Right kidney (tissue), 1 donor: ENCODE data around the gene GID8.
"Not testable (repeated sequence)": the region's sequence is repeated elsewhere in the genome, so short reads cannot be mapped to it uniquely, and the experiment has no call there.

ENCODE experiments used
- DNase-seq: peaks from one replicate; pipeline ENCODE4 v3.0.0-alpha.2; 2016

Gene GID8

DNA sequence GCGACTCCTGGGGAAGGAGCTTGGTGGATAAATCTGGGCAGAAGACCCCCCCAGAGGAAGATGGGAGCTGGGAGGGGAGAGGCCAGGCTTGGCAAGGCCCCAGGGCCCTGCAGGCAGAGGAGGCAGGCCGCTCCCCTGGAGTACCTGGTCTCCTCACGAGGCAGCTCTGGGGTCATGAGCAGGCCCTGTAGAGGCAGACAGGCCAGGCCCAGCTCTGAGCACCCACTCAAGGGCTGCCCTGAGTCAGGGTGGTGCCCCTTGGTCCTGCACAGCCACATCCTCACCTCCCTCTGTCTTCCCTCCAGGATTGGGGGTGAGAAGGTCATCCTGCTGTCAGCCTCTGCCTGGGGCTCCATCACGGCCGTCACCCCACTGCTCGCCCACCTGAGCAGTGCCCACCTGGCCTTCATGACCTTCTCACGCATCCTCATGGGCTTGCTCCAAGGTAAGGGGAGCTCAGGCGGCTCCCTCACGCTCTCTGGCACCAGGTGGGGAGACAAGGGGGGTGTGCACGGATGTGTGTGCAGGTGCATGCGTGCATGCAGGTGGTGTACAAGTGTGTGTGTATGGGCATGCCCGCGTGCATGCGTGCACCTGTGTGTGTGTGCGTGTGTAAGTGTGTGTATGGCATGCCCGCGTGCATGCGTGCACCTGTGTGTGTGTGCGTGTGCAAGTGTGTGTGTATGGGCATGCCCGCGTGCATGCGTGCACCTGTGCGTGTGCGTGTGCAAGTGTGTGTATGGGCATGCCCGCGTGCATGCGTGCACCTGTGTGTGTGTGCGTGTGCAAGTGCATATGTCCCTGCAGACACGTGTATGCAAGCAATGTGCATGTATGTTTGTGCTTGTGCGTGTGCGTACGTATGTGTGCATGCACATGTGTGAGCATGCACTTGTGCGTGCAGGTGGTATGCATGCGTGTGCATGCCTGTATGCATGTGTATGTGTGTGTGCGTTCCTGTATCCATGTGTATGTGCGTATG, 19.5 kb downstream of the GID8 start:
- no peak for DNase-seq

DNA sequence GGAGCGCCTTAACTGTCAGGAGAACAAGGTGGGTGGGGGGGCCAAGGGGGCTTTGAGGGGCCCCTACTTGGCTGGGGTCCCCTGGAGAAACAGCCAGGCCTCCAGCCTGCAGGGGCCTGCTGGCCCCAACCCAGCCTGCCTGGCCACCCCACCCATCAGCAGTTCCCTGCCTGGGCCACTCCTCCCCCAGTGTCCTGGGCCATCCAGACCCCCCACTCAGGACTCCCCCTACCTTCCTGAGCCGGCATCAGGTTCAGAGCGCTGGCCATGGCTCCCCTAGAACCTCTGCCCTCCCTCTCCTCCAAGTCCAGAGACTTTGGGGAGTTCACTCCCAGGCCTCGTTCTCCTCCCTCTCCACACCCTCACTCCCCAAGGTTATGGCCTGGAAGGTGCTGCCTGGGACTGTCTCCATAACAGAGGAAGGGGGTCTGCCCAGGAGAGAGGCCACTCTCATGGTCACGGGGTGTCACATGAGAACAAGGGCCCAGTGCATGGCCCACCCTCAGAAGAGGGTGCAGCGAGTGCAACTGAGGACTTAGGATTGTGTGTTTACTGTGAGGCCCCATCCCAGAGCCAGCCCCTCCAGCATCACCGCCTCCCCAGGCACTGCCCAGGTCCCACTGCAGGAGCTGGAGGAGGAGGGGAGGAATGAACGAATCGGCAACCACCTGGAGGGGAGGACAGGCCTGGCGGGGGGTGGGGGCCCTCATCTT, 20.6 kb downstream of the GID8 start:
- no peak for DNase-seq

DNA sequence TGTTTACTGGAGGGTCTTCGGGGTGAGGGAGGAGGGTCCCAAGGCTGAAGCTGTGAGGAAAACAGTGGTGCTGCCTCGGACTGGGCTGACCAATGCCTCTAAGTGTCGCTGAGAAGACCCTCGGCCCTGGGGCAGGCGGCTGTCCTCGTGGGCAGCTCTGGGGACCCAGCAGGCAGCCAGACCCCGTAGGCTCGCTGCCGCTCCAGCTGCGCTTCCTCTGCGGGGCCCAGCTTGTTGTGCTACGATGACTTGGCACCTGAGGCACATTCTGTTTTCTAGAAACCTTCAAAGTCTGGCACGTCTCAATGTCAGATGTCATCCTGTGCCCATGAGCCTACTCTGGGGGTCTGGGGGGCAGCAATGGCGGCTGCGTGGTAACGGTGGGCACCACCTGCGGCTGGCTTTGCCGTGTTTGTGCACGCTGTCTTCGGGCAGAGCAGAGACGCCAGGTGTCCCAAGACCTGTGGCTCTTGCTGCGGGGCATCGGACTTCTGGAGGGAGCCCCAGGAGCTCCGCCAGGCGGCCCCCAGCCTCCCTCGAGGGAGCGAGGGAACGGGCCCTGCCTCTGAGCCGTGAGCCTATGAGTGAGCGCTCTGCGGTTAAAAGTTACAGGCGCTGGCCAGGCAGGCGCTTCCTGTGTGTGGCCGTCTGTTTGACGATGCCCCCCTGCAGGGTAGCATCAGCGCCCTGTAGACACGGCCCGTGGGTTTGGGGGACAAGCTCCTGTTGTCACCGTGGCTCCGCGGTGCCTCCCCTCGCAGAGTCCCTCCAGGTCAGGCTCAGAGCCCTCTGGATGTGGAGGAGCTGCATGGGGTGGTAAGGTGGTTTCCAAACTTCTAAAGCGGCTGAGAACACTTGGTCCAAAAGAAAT, 21.4 kb downstream of the GID8 start:
- DNase-seq, result no peak

DNA sequence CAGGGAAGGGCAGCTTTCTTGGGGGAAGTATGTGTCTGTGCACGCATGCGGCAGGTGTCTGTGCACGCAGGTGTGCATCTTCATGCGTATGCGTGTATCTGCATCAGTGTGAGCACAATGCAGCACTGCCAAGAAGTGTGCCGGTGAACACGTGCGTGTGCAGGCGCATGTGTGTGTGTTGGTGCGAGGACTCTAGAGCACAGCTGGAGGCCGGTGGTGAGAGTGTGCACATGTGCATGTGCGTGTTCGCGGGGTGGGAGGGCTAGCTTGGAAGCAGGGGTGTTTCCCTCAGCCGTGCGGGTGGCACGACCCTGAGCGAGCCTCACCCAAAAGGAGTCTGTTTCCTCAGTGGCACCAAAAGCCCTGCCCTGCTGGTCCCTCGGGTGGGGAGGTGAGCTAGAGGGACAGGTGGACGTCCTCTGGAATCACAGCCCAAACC, 22.1 kb downstream of the GID8 start:
- no peak for DNase-seq

DNA sequence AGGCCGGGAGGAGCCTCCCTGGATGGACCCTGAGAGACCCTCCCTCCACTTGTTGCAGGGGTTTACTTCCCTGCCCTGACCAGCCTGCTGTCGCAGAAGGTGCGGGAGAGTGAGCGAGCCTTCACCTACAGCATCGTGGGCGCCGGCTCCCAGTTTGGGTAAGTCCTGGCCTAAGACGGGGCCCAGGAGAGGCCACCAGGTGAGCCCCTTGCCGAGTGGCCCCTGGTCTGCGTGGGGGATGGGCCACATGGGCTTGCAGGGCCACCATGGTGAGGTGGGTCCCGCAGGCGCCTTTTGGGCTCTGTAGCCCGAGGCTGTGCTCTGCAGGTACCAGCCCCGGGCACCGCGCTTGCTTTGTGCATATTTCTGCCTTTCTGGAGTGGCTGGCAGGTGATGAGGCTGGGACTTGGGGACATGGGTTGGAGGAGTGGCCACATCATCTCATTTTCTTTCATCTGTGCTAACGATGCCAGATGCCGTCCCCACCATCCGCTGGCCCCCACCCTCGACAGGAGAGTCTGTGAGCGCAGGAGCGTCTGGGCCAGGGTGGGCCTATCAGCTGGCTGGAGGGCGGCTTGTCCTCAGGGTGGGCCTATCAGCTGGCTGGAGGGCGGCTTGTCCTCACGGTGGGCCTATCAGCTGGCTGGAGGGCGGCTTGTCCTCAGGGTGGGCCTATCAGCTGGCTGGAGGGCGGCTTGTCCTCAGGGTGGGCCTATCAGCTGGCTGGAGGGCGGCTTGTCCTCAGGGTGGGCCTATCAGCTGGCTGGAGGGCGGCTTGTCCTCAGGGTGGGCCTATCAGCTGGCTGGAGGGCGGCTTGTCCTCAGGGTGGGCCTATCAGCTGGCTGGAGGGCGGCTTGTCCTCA, 22.7 kb downstream of the GID8 start:
- DNase-seq, result not testable (repeated sequence)

DNA sequence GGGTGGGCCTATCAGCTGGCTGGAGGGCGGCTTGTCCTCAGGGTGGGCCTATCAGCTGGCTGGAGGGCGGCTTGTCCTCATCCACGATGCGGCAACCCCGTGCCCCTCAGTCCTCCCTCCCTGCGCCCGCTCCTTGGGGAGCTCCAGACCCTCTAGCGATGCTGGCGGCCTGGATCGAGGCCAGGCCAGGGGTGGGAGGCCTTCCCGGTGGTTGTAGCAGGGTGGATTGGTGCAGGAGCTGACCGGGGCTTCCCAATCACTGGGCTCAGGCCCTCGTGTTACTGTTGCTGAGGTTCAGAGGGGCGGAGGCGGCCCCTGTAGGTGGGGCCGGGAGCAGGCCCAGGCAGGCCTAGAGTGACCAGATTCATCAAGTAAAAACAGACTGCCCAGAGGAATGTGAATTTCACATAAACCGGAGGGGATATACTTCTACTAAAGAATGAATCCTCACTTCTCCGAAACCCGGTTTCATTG, 23.4 kb downstream of the GID8 start:
- DNase-seq, result no peak

DNA sequence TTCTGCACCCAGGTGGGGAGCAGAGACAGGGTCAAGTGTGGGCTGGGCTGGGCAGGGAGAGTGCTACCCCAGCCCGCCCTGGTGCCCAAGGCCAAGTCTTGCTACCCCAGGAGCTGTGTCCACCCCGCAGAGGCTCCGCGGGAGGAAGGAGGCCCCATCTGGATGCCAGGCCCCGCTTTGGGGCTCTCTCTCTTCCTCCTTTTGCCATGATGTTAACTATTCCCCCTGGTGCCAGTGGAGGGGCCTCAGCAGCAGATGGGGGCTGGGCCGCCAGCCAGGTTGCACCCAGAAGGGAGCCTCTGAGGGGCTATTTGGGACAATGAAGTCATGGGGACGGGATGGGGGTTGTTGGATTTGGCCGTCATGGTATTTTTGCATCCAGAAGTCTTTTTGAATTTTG, 23.9 kb downstream of the GID8 start:
- no peak for DNase-seq

DNA sequence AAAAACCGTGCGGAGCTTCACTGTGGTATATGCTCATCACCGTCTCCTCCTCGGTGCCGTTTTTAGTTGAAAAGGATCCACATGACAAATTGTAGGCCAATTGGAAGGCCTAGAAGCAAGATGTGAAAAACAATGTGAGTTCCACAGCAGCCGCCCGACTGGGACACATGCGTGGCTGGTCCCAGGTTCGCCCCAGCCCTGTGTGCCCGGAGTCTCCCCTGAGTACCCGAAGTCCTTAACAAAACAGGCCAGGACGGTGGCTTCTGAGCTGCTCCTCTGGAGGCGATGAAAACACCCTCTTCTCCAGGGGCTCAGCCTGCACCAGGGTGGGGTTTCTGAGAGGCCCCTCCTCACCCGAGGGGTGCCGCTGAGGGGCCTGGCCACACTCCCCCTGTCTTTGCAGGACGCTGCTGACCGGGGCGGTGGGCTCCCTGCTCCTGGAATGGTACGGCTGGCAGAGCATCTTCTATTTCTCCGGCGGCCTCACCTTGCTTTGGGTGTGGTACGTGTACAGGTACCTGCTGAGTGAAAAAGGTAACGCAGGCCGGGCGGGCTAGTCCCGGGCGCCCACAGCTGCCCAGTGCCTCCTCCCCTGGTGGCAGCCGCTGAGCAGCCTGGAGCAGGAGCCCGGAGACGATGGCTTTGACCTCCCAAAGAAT, 24.4 kb downstream of the GID8 start:
- no peak for DNase-seq

DNA sequence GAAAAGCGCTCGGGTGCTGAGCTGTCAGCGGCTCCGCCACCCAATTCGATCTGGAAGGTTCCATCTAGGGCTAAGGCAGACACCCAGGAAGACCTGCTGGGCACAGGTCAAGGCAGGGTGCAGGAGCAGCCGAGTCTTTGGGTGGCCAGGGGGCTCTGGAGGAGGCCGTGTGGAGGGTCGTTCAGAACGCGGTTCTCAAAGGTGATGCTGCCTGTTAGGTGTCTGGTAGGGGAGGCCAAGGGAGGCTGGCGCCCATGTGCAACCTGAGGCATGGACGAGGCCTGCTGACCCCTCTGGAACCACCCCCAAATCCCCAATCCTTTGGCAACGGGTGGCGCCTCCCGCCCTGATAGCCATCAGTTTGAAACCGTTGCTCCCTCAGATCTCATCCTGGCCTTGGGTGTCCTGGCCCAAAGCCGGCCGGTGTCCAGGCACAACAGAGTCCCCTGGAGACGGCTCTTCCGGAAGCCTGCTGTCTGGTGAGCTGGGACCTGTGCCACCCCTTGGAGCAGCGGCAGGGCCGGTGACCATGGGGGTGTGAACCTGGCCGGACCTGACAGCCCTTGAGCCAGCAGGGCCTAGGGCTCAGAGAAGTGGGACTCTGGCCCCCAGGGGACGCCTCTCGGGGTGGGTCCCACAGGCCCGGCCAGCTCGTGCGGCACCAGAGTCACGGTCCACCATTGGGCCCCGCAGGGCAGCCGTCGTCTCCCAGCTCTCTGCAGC, 25.1 kb downstream of the GID8 start:
- no peak for DNase-seq

DNA sequence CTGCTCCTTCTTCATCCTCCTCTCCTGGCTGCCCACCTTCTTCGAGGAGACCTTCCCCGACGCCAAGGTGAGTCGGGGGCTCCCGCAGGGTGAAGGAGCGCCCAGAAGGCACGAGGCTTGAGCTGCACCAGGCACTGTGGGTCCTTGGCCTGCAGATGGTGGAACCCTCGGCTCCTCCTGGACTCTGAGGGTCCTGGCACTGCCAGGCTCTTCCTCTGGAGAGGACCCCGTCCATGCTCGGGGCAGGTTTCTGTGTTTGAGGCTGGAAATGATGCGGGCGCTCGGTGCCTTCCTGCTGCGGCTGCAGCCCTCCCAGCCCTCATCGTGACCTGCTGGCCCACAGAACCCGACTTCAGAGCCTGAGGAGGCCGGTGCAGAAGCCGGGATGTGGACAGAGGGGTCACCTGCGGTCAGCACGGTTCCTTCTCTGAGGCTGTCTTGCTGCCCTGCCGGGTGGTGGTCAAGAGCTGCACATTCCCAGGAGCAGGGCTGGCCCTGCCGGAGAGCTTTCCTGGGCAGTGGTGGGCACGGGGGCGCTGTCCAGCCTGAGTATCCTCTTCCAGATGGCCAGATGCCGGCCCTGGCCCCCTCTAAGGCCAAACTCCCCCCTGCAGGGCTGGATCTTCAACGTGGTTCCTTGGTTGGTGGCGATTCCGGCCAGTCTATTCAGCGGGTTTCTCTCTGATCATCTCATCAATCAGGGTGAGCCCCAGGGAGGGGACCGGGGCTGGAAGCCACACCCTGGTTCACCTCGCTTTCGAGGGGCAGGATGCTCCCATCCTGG, 25.9 kb downstream of the GID8 start:
- DNase-seq, result no peak

DNA sequence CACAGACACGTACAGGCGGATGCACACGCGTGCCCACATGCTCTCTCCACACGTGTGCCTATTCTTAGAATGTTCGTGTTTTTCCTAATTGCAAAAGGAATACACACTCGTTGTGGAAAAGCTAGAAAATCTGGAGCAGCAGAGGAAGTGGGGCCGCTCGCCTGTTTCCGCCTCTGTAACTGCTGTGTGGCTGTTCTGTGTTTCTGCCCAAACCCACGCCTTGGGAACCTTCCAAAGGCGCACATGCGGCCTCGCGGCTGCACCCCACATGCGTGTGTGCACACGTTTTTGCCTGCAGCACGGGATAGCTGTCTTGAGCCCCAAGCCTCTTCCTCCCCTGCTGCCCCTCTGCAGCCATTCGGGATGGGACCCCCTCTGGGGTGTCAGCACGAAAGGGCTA, 26.8 kb downstream of the GID8 start:
- DNase-seq, result no peak

DNA sequence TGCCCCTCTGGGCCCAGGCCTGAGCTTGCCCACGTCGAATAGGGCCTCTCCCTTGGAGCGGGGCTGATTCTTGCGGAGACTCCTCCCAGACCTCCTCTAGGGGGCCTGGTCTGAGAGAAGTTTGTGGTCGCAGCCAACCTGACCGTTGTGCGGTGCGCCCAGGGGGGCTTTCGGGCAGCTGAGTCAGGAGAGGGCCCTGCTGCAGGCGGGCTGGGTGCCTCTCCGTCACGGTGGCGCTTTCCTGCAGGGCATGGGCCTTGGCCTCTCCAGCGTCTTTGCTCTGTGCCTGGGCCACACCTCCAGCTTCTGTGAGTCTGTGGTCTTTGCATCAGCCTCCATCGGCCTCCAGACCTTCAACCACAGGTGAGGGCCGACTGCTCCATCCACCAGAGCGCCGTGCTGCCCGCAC, 27.4 kb downstream of the GID8 start:
- no peak for DNase-seq

DNA sequence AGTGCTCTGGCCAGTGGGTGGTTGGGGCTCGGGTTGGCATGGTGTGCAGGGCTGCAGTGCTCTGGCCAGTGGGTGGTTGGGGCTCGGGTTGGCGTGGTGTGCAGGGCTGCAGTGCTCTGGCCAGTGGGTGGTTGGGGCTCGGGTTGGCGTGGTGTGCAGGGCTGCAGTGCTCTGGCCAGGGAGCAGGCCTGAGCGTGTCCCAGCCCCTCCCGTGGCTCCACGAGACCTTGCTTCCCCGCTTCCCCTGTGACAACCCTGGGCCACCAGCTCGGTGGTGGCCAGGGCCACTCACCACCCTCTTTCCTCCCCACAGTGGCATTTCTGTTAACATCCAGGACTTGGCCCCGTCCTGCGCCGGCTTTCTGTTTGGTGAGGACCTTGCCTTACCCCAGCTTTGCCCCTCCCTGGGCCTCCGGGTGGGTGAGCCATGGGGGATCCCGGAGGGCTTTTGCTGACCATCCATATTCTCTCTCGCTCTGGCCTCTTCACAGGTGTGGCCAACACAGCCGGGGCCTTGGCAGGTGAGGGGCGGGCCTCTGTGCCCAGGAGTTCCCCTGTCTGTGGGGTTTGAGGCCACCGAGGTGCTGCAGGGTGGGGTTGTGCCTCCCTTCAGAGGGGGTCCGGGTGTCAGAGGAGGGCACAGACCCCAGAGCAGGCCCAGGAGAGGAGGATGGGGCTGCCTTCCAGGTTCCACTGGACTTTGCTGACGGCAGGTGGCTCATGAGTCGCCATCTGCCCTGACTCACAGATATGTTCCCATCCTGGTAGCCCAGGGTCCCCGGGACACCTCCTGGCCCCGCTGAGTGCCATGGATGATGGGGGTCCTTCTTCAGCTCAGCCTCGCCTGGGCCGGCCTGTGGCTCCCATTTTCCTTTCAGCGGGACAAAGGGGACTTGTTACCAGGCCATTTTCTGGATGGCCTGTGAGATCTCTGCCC, 28.5 kb downstream of the GID8 start:
- DNase-seq, result no peak

DNA sequence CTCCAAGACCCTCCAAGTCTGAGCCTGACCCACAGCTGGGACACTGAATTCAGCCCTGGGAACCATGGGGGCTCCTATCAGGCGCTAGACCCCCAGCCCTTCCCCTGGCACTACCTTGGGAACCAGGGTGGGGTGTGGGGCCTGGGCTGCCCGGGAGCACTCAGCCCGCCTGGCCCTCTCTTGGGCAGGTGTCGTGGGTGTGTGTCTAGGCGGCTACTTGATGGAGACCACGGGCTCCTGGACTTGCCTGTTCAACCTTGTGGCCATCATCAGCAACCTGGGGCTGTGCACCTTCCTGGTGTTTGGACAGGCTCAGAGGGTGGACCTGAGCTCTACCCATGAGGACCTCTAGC, 29.2 kb downstream of the GID8 start:
- no peak for DNase-seq

DNA sequence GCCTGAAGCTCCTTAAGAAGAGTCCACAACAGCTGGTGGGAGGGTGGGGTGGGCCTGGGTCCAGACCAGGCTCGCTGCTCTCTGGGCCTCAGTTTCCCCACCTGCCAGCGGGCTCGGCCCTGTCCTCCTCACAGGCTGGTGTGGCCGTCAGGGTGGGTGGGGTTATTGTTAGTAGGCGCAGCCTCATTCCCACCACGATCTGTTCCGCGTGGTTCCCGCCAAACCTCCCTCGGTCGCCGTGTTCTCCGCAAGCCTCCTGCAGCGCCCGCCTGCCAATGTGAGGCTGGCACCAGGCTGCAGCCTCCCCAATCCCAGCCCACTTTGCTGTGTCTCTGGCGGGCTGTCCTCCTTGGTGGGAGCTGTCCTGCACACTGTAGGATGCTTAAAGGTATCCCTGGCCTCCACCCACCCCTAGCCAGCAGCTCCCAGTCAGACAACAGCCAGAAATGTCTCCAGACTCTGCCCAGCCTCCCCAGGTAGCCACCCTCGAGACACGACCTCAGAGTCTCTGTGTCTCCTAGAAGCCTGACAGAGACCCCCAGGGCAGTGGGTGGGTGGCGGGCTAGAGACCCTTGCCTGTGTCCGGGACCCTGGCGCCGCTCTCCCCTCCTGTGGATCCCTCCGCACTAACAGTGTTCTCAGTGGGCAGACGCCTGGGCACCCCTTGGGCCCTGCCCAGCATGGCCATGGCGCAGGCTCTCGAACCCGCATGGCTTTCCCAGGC, 29.8 kb downstream of the GID8 start:
- DNase-seq, result no peak

DNA sequence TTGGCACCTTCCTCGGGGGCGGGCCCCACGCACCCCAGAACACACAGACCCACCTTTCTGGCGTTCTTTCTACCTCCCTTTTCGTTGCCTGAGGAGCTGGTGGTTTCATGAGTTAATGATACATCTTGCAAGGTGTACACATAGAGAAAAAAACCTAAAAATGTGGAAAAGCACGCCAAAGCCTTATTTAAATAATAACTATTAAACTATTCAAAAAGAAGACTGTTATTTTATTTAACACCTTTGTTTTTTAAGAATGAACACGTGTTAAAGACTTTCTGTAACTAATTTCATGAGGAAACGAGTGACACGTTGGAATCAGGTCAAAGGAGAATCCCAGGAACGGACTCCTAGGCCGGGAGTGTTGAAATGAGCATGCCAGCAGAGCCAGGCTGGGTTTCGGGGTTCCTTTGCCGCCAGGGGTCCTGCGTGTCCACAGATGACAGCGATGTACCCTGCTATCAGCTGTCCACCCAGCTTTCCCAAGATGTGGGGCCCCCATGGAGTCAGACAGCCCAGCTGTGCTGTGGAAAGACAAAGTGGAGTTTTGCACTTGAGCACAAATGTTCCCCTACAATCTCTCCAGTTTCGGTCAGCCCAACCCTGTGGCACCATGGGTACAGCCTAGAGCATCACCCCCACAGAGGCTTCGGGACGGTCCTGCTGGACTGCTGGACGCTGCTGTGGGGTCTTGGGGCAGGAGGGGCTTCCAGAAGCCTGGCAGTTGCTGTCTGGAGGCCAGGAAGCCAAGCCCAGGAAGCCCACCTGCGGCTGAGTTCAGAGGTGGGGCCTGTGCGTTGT, 30.6 kb downstream of the GID8 start:
- DNase-seq, result no peak
